ENCODE results near the gene MIS18BP1. TPM values are rescaled to one million over a fixed set of nuclear protein-coding genes. Genes with fewer than 3 reads are reported as not detected.

MIS18BP1 gene
- total RNA-seq, 2 experiments from 2014 or later = 67.0 to 88.4 TPM

DNA sequence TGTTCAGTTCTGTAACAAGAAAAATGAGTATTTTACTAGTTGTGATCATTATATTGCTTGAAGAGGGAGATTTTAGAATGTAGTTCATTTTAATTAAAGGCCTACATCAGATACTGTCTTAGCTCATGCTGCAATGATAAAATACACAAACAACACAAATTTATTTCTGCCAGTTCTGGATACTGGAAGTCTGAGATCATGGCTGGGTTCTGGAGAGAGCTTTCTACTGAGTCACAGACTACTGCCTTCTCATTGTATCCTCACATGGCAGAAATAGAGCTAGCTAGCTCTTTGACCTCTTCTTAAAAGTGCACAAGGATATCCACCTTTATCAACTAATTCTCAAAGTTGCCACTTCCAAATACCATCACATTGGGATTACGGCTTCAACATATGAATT is 53.8 kb downstream of the MIS18BP1 start:
- no peaks in the 10 kb centered on the region for H3K9me3 Mint-ChIP-seq (ENCODE audit: low read depth)
- peaks cover 17% of the 10 kb centered on the region for H3K36me3 Mint-ChIP-seq (ENCODE audit: low read depth)
- intact Hi-C loops (cut with DNase I, micrococcal nuclease) = no loop called here
- no peaks in the 10 kb centered on the region for H3K27me3 Mint-ChIP-seq
- DNase-seq (no peak), ATAC-seq (no peak)
- H3K27ac Mint-ChIP-seq = no peak overlapping the region
- peaks cover 21% of the 10 kb centered on the region for H3K4me1 Mint-ChIP-seq
- H3K4me3 Mint-ChIP-seq = no peak overlapping the region
- ChIA-PET POLR2A (no interaction called here), CTCF (interaction anchor here (0.6 to 0.8 kb wide), 3 partner anchors 15 to 100 kb away, joined by 3 to 4 read pairs (median 4); no protein-coding TSS in a partner anchor)

DNA sequence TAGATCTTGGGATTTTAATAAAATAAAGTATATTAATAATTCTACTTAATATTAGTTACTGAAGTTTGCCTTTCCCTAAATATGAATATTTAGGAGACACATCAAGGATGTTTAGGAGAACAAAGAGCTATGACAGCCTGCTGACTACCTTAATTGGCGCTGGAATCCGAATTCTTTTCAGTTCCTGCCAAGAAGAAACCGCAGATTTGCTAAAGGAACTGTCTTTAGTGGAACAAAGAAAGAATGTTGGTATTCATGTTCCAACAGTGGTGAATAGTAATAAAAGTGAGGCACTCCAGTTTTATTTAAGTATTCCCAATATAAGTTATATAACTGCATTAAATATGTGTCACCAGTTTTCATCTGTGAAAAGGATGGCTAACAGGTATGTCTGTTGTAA is 54.5 kb downstream of the MIS18BP1 start:
- POLR2A ChIA-PET = no interaction called here
- intact Hi-C loops (cut with DNase I, micrococcal nuclease) = no loop called here
- Mint-ChIP-seq H3K27ac (no peak overlapping the region), H3K4me1 (peaks cover 21% of the 10 kb centered on the region), H3K36me3 (ENCODE audit: low read depth) (peaks cover 17% of the 10 kb centered on the region), H3K27me3 (no peaks in the 10 kb centered on the region), H3K9me3 (ENCODE audit: low read depth) (no peaks in the 10 kb centered on the region), H3K4me3 (no peak overlapping the region)
- ATAC-seq (no peak), DNase-seq (no peak)
- CTCF ChIA-PET = interaction anchor here (0.6 to 0.8 kb wide), 3 partner anchors 15 to 100 kb away, joined by 3 to 4 read pairs (median 4); no protein-coding TSS in a partner anchor

DNA sequence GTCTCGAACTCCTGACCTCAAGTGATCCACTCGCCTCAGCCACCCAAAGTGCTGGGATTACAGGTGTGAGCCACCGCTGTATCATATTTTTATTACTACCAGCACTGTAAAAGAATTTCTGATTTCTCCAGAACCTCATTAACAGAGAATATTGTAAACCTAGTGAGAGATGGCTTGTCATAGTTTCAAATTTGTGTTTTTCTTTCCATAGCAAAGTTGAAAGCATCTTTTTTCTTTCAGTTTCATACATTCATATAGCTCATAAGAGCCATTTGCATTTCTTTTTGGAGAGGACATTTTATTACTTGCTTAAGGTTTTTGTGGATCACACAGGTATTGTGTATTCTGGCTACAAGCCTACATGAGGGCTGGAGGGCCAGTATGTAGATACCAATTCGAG is 58.0 kb downstream of the MIS18BP1 start:
- DNase-seq (no peak), ATAC-seq (peak; percentile 72)
- intact Hi-C loops (cut with DNase I, micrococcal nuclease) = no loop called here
- Mint-ChIP-seq H3K4me1 (peaks cover 12% of the 10 kb centered on the region), H3K27ac (no peak overlapping the region), H3K36me3 (ENCODE audit: low read depth) (peaks cover 16% of the 10 kb centered on the region), H3K9me3 (ENCODE audit: low read depth) (no peaks in the 10 kb centered on the region), H3K27me3 (no peaks in the 10 kb centered on the region), H3K4me3 (no peak overlapping the region)
- ChIA-PET CTCF (no interaction called here), POLR2A (no interaction called here)

DNA sequence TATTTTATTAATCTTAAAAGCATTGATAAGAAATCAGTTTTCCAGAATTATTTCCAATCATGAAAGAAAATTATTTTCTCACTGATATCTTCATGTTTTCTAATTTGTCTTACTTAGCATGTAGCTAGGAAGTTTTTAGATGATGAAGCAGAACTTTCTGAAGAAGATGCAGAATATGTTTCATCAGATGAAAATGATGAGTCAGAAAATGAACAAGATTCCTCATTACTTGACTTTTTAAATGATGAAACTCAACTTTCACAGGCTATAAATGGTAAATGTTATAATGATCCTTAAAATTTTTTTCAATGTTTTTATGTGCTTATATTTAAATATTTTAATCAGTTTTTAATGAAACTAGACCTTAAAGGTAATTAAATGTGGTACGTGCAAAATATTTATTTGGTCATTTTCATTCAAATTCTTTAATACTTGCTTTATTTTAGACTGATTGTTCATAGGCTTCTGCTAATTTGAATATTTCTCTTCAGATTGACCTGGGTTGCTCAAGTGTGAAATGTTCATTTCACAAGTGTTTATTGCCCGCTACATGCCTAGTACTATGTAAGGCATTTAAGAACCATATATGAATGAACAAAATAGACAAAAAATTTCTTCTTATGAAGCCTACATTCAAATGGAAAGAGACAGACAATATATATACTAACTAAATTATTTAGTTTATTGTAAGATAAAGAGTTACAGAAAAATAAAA is 67.7 kb downstream of the MIS18BP1 start:
- Mint-ChIP-seq H3K27me3 (no peaks in the 10 kb centered on the region), H3K4me1 (no peaks in the 10 kb centered on the region), H3K36me3 (ENCODE audit: low read depth) (peaks cover 16% of the 10 kb centered on the region), H3K9me3 (ENCODE audit: low read depth) (no peaks in the 10 kb centered on the region), H3K4me3 (no peak overlapping the region), H3K27ac (no peak overlapping the region)
- ChIA-PET POLR2A (interaction anchor here (0.7 kb wide), 1 partner anchor 71 kb away, joined by 4 read pairs; no protein-coding TSS in a partner anchor), CTCF (interaction anchor here (1.3 kb wide), 1 partner anchor 83 kb away, joined by 4 read pairs; no protein-coding TSS in a partner anchor)
- DNase-seq (no peak), ATAC-seq (no peak)
- intact Hi-C loops (cut with DNase I, micrococcal nuclease) = no loop called here

DNA sequence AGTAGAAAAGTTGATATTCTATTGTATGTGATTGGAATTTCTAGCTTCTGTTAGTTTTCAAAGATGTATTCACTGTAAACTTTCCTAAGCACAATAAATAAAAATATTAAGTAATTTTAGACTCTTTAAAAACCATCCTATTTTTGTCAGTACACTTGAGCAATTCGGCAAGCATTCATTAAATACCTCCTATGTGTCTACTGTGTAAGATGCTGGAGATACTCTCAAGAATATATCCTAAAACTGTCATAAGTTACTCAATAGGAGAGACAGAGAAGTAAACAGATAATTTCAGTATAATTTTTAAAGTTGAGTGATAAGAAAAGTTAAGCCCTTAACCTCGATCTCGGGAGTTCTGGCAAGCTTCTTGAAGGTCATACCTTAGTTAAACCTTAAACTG is 71.2 kb downstream of the MIS18BP1 start:
- Mint-ChIP-seq H3K4me3 (no peak overlapping the region), H3K27me3 (no peaks in the 10 kb centered on the region), H3K36me3 (ENCODE audit: low read depth) (peaks cover 7% of the 10 kb centered on the region), H3K9me3 (ENCODE audit: low read depth) (no peaks in the 10 kb centered on the region), H3K4me1 (no peaks in the 10 kb centered on the region), H3K27ac (no peak overlapping the region)
- intact Hi-C loops (cut with DNase I, micrococcal nuclease) = no loop called here
- CTCF ChIA-PET = no interaction called here
- DNase-seq (no peak), ATAC-seq (no peak)
- POLR2A ChIA-PET = no interaction called here

DNA sequence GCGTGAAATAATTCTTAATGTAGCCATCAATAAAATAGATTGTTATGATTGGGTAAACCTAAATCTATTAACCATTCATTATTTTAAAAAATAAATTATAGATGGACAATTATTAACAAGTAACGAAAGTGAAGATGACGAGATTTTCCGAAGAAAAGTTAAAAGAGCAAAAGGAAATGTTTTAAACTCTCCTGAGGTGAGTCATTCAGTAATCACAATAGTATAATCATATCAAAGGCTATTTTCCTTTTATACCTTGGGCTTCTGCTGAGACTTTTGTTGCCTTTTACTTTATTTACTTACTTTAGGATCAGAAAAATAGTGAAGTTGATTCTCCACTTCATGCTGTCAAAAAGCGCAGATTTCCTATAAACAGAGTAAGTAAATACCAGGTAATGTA is 71.7 kb downstream of the MIS18BP1 start:
- no peak overlapping the region for H3K4me3 Mint-ChIP-seq
- ChIA-PET CTCF (no interaction called here), POLR2A (no interaction called here)
- DNase-seq (no peak), ATAC-seq (no peak)
- peaks cover 4% of the 10 kb centered on the region for H3K36me3 Mint-ChIP-seq (ENCODE audit: low read depth)
- H3K27me3 Mint-ChIP-seq = no peaks in the 10 kb centered on the region
- no peak overlapping the region for H3K27ac Mint-ChIP-seq
- intact Hi-C loops (cut with DNase I, micrococcal nuclease) = no loop called here
- H3K9me3 Mint-ChIP-seq (ENCODE audit: low read depth) = no peaks in the 10 kb centered on the region
- H3K4me1 Mint-ChIP-seq = no peaks in the 10 kb centered on the region

DNA sequence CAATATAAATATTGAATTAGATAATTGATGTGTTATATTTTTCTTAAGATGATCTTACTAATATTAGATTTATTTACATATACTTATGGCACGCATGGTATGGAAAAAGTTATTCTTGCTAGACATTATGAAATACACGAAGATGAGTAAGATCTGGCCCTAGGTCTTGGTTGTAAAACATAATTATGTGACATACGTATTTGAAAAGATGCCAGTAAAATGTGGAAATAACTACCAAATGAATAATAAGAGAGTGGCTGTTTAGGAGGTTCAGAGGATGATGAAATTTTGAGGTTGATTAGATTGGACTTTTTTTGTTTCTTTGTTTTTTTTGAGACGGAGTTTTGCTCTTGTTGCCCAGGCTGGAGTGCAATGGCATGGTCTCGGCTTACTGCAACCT is 75.9 kb downstream of the MIS18BP1 start:
- ATAC-seq = no peak
- Mint-ChIP-seq H3K27me3 (no peaks in the 10 kb centered on the region), H3K27ac (no peak overlapping the region), H3K4me1 (no peaks in the 10 kb centered on the region), H3K4me3 (no peak overlapping the region), H3K9me3 (ENCODE audit: low read depth) (no peaks in the 10 kb centered on the region), H3K36me3 (ENCODE audit: low read depth) (peaks cover 4% of the 10 kb centered on the region)
- DNase-seq = no peak
- CTCF ChIA-PET = no interaction called here
- intact Hi-C loops (cut with DNase I, micrococcal nuclease) = no loop called here
- POLR2A ChIA-PET = no interaction called here

DNA sequence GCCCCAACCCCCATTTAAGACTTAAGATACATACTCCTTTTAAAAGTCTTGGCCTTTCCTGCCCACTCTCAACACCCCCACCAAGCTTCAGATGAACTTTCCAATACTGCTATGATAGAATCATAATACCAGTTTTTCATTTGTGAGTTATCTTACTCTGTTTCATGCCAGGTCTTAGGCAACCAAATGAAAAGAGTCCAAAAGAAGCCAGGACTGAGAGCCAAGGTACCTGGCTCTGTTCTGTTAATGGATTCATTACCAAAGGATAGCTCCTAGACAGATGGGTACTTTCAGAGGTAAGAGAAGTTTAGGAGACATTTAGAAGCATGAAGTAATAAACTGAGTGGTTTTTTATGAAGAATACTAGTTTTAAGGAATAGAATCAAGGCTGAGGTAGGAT is 83.1 kb downstream of the MIS18BP1 start:
- CTCF ChIA-PET = no interaction called here
- H3K4me1 Mint-ChIP-seq = no peaks in the 10 kb centered on the region

DNA sequence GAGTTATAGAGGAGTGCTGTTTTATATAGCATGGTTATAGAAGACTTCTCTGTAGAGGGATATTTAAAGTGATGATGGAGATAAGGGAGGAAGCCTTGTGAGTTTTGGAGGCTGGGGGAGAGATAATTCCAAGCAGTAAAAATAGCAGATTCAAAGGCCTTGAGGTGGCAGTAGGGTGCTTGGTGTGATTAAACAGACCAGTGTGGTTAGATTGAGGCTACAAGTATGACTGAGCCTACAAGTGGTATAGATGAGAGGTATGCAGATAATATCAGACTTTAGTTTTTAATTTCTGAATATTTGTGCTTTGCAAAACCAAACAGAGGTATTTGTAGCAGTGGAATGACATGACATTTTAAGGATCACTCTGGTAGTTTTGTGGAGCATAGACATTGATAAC is 96.9 kb downstream of the MIS18BP1 start:
- ATAC-seq = peak; percentile 76
- H3K27ac Mint-ChIP-seq = no peak overlapping the region
- H3K27me3 Mint-ChIP-seq = no peaks in the 10 kb centered on the region
- ChIA-PET CTCF (no interaction called here), POLR2A (no interaction called here)
- peaks cover 2% of the 10 kb centered on the region for H3K36me3 Mint-ChIP-seq (ENCODE audit: low read depth)
- intact Hi-C loops (cut with DNase I, micrococcal nuclease) = loop anchor here (2.0 to 5.0 kb wide), 2 partner anchors 111 to 113 kb away; no protein-coding TSS in a partner anchor
- no peak for DNase-seq
- no peak overlapping the region for H3K4me3 Mint-ChIP-seq
- no peaks in the 10 kb centered on the region for H3K4me1 Mint-ChIP-seq
- H3K9me3 Mint-ChIP-seq (ENCODE audit: low read depth) = no peaks in the 10 kb centered on the region

More for the DNA sequence above, 83.1 kb downstream of the MIS18BP1 start:
- Mint-ChIP-seq H3K27me3 (no peaks in the 10 kb centered on the region), H3K27ac (no peak overlapping the region), H3K9me3 (ENCODE audit: low read depth) (no peaks in the 10 kb centered on the region), H3K36me3 (ENCODE audit: low read depth) (peaks cover 15% of the 10 kb centered on the region), H3K4me3 (no peak overlapping the region)
- no peak for ATAC-seq
- intact Hi-C loops (cut with DNase I, micrococcal nuclease) = no loop called here
- POLR2A ChIA-PET = no interaction called here
- no peak for DNase-seq

Other genes starting within 250 kb of the MIS18BP1 start
- gene PRPF39, start 169.1 kb downstream of the MIS18BP1 start, total RNA-seq = 10 to 100 TPM; 45.2 to 47.5 TPM
- 10 to 100 TPM; 70.5 to 73.9 TPM for gene FKBP3, start 118.7 kb downstream of the MIS18BP1 start, total RNA-seq
- gene FANCM, start 117.3 kb downstream of the MIS18BP1 start, total RNA-seq = 10 to 100 TPM; 11.5 to 14.6 TPM